Lower lobe of right lung (tissue), 2 donors: ENCODE measurements around the gene LRRC10B. TPM values are rescaled to one million over a fixed set of nuclear protein-coding genes. Genes with fewer than 3 reads are reported as not detected.
"Not testable (repeated sequence)": the region's sequence is repeated elsewhere in the genome, so short reads cannot be mapped to it uniquely, and the experiment has no call there.

ENCODE experiments used
- ATAC-seq, 2 donors: fragments of 200-7000 bp; cut with Tn5 transposase; one replicate each; pipeline ENCODE4 v1.9.1; 2020 to 2022; ENCODE audit warnings: mild to moderate bottlenecking in 2 of 2, moderate library complexity in 2 of 2
- DNase-seq: peaks from one replicate; pipeline ENCODE4 v3.0.0-alpha.2; 2020
- H3K27ac ChIP-seq: fragments of 200-600 bp; one replicate; pipeline ENCODE4 v1.8.0; 2022
- H3K27me3 ChIP-seq: fragments of 200-600 bp; one replicate; pipeline ENCODE4 v1.8.0; 2022; ENCODE audit warnings: low read depth
- H3K36me3 ChIP-seq: fragments of 200-600 bp; one replicate; pipeline ENCODE4 v1.8.0; 2022; ENCODE audit warnings: mild to moderate bottlenecking
- H3K4me1 ChIP-seq: fragments of 200-600 bp; one replicate; pipeline ENCODE4 v1.8.0; 2022
- H3K4me3 ChIP-seq: fragments of 200-600 bp; one replicate; pipeline ENCODE4 v1.8.0; 2022; ENCODE audit warnings: mild to moderate bottlenecking
- H3K9me3 ChIP-seq: fragments of 200-600 bp; one replicate; pipeline ENCODE4 v1.8.0; 2022
- intact Hi-C: fragments of 100-400 bp; cut with DNase I; formaldehyde crosslinking; loops from one replicate; pipeline ENCODE4 v1.11.0; 2022
- total RNA-seq: library from RNA; stranded (reverse); fragmentation: NEBNext Ultra II Directional; extraction: Animal tissue kit (Norgen Biotek cat#: 25700); gene quantifications from one replicate; pipeline ENCODE4 v1.2.1, GENCODE V29; 2021
- TF ChIP-seq, protein P1 (sequence below): fragments of 200-600 bp; IDR thresholded peaks from one replicate; pipeline ENCODE4 v1.8.0; 2022; ENCODE audit warnings: antibody characterized with exemption, mild to moderate bottlenecking
- donor health status: DM: no; HTN: yes; CAD: no; lungs with severe emphysema.

Gene LRRC10B
- total RNA-seq, 1 donor from 2014 or later = 6.4 TPM

DNA sequence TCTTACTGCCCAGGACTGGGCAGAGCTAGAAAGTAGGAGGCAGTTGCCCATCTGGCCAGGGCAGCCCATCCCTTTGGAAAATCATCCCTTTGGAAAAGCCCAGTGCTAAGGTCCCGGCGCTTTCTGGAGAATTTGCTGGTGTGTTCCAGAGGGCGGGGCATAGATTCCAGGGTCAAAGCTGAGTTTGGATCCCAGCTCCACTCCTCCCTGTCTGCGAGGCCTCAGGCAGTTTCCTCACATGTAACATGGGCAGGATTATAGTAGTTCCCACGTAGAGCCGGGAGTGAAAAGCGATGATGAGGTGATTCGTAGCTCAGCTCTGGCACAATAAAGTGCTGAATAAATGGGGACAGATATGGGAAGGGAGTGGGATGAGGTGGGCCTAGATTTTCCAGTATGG lies 31.4 kb upstream of the LRRC10B start:
- ATAC-seq = no peak
- peaks cover 6% of the 10 kb centered on the region for H3K36me3 ChIP-seq
- intact Hi-C loops = no loop called here
- no peaks in the 10 kb centered on the region for H3K9me3 ChIP-seq
- no peak overlapping the region for H3K27ac ChIP-seq
- TF ChIP-seq, protein P1, sequence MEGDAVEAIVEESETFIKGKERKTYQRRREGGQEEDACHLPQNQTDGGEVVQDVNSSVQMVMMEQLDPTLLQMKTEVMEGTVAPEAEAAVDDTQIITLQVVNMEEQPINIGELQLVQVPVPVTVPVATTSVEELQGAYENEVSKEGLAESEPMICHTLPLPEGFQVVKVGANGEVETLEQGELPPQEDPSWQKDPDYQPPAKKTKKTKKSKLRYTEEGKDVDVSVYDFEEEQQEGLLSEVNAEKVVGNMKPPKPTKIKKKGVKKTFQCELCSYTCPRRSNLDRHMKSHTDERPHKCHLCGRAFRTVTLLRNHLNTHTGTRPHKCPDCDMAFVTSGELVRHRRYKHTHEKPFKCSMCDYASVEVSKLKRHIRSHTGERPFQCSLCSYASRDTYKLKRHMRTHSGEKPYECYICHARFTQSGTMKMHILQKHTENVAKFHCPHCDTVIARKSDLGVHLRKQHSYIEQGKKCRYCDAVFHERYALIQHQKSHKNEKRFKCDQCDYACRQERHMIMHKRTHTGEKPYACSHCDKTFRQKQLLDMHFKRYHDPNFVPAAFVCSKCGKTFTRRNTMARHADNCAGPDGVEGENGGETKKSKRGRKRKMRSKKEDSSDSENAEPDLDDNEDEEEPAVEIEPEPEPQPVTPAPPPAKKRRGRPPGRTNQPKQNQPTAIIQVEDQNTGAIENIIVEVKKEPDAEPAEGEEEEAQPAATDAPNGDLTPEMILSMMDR = no peak
- peaks cover 7% of the 10 kb centered on the region for H3K27me3 ChIP-seq
- no peak for DNase-seq
- peaks cover 12% of the 10 kb centered on the region for H3K4me1 ChIP-seq
- no peak overlapping the region for H3K4me3 ChIP-seq

DNA sequence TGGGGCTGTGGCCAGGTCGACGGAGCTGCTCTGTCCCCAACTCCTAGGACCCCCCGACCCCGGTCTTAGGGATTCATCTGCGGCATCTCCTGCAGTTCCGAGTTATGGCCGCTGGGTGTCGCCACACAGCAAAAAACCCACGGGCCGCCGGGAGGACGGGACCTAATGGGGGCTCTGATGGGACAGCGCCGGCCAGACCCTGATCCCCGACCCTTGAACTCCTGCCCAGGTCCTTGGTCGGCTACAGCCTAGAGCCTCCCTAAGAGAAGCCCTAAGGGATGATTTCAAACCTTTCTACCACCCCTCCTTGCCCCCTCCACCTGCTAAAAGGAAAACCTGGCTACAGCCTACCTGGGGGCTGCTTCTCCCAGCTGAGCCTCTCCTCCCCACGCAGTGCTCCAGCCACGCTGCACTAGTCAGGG lies 30.8 kb upstream of the LRRC10B start:
- peaks cover 6% of the 10 kb centered on the region for H3K36me3 ChIP-seq
- intact Hi-C loops = no loop called here
- peaks cover 12% of the 10 kb centered on the region for H3K4me1 ChIP-seq
- ATAC-seq (peak; percentile 42 to 49), DNase-seq (no peak)
- TF ChIP-seq, protein P1 = peak; percentile 96
- no peaks in the 10 kb centered on the region for H3K9me3 ChIP-seq
- H3K27me3 ChIP-seq = peaks cover 11% of the 10 kb centered on the region
- no peak overlapping the region for H3K27ac ChIP-seq
- no peak overlapping the region for H3K4me3 ChIP-seq

DNA sequence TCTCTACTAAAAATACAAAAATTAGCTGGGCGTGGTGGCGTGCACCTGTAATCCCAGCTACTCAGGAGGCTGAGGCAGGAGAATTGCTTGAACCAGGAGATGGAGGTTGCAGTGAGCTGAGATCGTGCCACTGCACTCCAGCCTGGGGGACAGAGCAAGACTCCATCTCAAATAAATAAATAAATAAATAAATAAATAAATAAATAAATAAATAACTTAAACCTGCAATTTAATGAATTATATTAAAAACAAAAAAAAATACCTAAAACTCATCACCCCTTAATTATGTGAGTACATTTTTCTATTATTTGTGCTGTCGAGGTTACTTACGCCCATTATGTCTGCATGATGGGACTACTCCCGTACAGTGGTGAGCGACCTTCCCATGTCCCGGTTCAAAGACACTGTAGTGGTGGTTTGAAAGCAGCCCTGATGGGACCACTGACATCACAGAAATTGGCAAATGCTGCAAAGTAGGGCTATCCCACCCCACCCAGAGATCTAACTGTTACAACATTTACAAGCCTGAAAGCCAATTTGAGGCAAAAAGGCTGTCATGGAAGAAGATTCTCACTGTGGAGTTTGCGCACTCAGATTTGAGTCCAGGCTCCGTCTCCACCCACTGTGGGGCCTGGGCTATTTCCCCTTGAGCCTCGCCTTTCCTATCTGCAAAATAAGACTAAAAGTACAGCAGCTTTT lies 29.0 kb upstream of the LRRC10B start:
- H3K4me3 ChIP-seq, DNase-seq, intact Hi-C loops, H3K36me3 ChIP-seq, H3K4me1 ChIP-seq, H3K9me3 ChIP-seq, H3K27ac ChIP-seq, ATAC-seq: not testable (repeated sequence)
- H3K27me3 ChIP-seq = peaks cover 11% of the 10 kb centered on the region

DNA sequence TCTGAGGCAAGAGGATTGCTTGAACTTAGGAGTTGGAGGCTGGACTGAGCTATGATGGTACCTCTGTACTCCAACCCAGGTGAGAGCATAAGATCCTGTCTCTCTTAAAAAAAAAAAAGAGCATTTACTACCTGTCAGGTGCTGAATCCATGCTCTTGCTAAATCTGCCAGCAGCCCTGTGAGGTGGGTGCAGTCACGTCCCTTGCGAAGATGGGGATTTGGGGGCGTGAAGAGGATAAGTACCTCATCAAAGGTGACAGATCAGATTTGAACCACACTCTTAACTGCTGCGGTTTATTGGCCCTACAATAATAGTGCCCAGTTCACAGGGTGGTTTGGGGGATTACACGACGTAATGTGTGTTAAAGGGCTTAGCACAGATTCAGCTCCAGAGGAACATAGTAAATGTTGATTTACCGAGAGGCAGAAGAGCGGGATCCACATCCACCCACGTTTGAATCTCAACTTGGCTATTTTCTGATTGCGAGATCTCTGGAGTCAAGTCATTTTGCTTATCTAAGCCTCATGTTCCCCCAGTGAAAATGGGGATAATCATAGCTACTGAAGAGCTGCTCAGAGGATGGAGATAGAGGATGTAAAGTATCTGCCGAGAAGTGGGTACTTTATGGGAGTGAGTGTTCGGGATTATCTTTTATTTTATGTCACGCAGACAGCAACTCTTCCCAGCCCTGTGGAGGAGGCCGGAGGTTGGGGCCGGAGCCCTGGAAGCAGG lies 28.1 kb upstream of the LRRC10B start:
- TF ChIP-seq, protein P1 = no peak
- DNase-seq = no peak
- Histone ChIP-seq H3K4me1 (peaks cover 7% of the 10 kb centered on the region), H3K36me3 (no peaks in the 10 kb centered on the region), H3K27ac (no peak overlapping the region), H3K27me3 (peaks cover 11% of the 10 kb centered on the region), H3K4me3 (no peak overlapping the region), H3K9me3 (no peaks in the 10 kb centered on the region)
- intact Hi-C loops = no loop called here
- ATAC-seq = no peak

DNA sequence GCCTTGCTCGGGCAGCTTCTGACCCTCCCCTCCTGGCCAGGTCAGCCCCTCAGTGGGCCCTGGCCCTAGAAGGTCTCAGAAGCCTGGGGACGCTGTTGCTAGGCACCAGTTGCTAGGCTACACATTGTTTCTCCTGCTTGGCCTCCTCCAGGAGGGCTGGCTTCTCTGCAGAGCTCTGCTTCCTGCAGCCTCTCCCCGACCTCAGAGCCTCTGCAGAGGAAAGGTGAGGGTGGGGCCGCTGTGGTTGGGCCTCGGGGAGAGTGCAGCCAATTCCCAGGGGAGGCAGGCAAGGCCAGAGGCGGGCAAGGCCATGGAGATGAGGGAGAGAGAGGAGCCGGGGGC lies 27.6 kb upstream of the LRRC10B start:
- H3K27ac ChIP-seq = no peak overlapping the region
- ATAC-seq (peak in 1 of 2 donors; percentile 19), DNase-seq (no peak)
- TF ChIP-seq, protein P1 = no peak
- H3K27me3 ChIP-seq = peaks cover 11% of the 10 kb centered on the region
- no peaks in the 10 kb centered on the region for H3K36me3 ChIP-seq
- H3K9me3 ChIP-seq = no peaks in the 10 kb centered on the region
- intact Hi-C loops = no loop called here
- no peak overlapping the region for H3K4me3 ChIP-seq
- H3K4me1 ChIP-seq = peaks cover 7% of the 10 kb centered on the region

DNA sequence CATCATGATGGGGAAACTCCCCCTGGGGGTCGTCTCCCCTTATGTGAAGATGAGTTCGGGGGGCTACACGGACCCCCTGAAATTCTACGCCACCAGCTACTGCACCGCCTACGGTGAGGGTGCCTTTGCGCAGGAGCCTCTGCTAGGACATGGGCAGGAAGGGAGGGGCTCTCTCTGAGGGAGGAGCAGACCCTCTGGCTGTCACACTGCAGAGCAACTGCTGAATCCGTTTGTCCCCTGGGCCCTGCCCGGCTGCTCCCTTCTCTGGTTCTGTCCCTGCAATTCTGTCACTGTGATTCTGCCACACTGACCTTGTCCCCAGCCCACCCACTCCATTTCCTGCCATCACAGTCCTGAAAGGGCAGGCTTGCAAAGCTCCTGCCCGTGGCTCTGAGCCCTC lies 26.7 kb upstream of the LRRC10B start:
- Histone ChIP-seq H3K27me3 (peaks cover 11% of the 10 kb centered on the region), H3K36me3 (no peaks in the 10 kb centered on the region), H3K27ac (no peak overlapping the region), H3K4me1 (peaks cover 7% of the 10 kb centered on the region), H3K9me3 (no peaks in the 10 kb centered on the region), H3K4me3 (no peak overlapping the region)
- intact Hi-C loops = no loop called here
- DNase-seq (no peak), ATAC-seq (no peak)
- TF ChIP-seq, protein P1 = no peak
